Neural cell (in vitro differentiated cells): ENCODE measurements around the gene TMTC3.

ENCODE experiments used
- EP300 ChIP-seq: fragments of 450-650 bp; conservative IDR thresholded peaks from 2 replicates; pipeline ENCODE4 v1.6.1; 2014; ENCODE audit warnings: antibody characterized with exemption, mild to moderate bottlenecking, moderate library complexity; ENCODE audit not compliant: poor library complexity, severe bottlenecking
- EZH2 ChIP-seq: fragments of 200-600, 300-800 bp; shearing (Covaris generic), sonication (generic); IDR thresholded peaks from 2 replicates; pipeline ENCODE4 v1.6.1; 2014; ENCODE audit warnings: antibody characterized with exemption, low read length, borderline replicate concordance, mild to moderate bottlenecking; ENCODE audit not compliant: insufficient read depth, poor library complexity, severe bottlenecking
- MXI1 ChIP-seq: fragments of 450-650 bp; conservative IDR thresholded peaks from 2 replicates; pipeline ENCODE4 v1.6.1; 2014; ENCODE audit warnings: antibody characterized with exemption, mild to moderate bottlenecking; ENCODE audit not compliant: poor library complexity, severe bottlenecking
- POLR2AphosphoS5 ChIP-seq: IDR thresholded peaks from 2 replicates; pipeline ENCODE4 v1.6.1; 2012
- RAD21 ChIP-seq: fragments of 450-650 bp; conservative IDR thresholded peaks from 2 replicates; pipeline ENCODE4 v1.6.1; 2014; ENCODE audit warnings: antibody characterized with exemption, mild to moderate bottlenecking, moderate library complexity
- SMC3 ChIP-seq: fragments of 450-650 bp; conservative IDR thresholded peaks from 2 replicates; pipeline ENCODE4 v1.6.1; 2014; ENCODE audit warnings: antibody characterized with exemption, mild to moderate bottlenecking, moderate library complexity; ENCODE audit not compliant: poor library complexity
- TAF1 ChIP-seq: IDR thresholded peaks from 2 replicates; pipeline ENCODE4 v1.6.1; 2012; ENCODE audit warnings: low read depth
- TF ChIP-seq, protein P1 (sequence below): fragments of 450-650 bp; IDR thresholded peaks from 2 replicates; pipeline ENCODE4 v1.5.1; 2014; ENCODE audit warnings: antibody characterized with exemption, mild to moderate bottlenecking, moderate library complexity; ENCODE audit not compliant: poor library complexity, severe bottlenecking
- TF ChIP-seq, protein P2 (sequence below): IDR thresholded peaks from 2 replicates; pipeline ENCODE4 v1.6.1; 2012; ENCODE audit warnings: borderline replicate concordance

DNA sequence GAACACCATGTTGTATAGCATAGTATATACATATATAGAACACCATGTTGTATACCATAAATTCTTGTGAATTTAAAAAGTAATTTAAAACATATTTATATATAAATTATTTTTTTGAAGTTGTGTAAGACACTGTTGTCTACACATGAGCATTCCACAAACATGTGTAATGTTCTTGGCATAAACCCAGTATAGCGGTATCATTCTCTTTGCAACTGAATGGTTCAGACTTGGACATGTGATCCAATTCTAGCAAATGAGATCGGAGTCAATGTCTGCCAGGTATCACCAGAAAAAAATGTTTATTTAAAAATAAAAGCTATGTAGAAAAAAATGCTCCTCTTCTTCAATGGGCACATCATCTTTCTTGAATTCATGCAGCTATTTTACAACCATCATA lies 34.1 kb upstream of the TMTC3 start:
- TF ChIP-seq, protein P1, sequence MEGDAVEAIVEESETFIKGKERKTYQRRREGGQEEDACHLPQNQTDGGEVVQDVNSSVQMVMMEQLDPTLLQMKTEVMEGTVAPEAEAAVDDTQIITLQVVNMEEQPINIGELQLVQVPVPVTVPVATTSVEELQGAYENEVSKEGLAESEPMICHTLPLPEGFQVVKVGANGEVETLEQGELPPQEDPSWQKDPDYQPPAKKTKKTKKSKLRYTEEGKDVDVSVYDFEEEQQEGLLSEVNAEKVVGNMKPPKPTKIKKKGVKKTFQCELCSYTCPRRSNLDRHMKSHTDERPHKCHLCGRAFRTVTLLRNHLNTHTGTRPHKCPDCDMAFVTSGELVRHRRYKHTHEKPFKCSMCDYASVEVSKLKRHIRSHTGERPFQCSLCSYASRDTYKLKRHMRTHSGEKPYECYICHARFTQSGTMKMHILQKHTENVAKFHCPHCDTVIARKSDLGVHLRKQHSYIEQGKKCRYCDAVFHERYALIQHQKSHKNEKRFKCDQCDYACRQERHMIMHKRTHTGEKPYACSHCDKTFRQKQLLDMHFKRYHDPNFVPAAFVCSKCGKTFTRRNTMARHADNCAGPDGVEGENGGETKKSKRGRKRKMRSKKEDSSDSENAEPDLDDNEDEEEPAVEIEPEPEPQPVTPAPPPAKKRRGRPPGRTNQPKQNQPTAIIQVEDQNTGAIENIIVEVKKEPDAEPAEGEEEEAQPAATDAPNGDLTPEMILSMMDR, result no peak
- TF ChIP-seq EZH2, result no peak
- TF ChIP-seq, protein P2, sequence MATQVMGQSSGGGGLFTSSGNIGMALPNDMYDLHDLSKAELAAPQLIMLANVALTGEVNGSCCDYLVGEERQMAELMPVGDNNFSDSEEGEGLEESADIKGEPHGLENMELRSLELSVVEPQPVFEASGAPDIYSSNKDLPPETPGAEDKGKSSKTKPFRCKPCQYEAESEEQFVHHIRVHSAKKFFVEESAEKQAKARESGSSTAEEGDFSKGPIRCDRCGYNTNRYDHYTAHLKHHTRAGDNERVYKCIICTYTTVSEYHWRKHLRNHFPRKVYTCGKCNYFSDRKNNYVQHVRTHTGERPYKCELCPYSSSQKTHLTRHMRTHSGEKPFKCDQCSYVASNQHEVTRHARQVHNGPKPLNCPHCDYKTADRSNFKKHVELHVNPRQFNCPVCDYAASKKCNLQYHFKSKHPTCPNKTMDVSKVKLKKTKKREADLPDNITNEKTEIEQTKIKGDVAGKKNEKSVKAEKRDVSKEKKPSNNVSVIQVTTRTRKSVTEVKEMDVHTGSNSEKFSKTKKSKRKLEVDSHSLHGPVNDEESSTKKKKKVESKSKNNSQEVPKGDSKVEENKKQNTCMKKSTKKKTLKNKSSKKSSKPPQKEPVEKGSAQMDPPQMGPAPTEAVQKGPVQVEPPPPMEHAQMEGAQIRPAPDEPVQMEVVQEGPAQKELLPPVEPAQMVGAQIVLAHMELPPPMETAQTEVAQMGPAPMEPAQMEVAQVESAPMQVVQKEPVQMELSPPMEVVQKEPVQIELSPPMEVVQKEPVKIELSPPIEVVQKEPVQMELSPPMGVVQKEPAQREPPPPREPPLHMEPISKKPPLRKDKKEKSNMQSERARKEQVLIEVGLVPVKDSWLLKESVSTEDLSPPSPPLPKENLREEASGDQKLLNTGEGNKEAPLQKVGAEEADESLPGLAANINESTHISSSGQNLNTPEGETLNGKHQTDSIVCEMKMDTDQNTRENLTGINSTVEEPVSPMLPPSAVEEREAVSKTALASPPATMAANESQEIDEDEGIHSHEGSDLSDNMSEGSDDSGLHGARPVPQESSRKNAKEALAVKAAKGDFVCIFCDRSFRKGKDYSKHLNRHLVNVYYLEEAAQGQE, result no peak
- TF ChIP-seq SMC3, result no peak
- TF ChIP-seq TAF1, result no peak
- no peak for TF ChIP-seq EP300
- no peak for TF ChIP-seq POLR2AphosphoS5
- no peak for TF ChIP-seq MXI1
- TF ChIP-seq RAD21, result no peak
